Osteocyte (in vitro differentiated cells): ENCODE data around the gene ABCC2. TPM values are rescaled to one million over a fixed set of nuclear protein-coding genes. Genes with fewer than 3 reads are reported as not detected.

Source experiments
- DNase-seq: peaks from one replicate; pipeline ENCODE4 v3.0.0; 2021; ENCODE audit warnings: mixed read lengths; ENCODE audit not compliant: unreplicated experiment; ENCODE audit errors: extremely low spot score
- H3K27ac Mint-ChIP-seq: one replicate; pipeline ENCODE4 v1.8.0; 2021; ENCODE audit warnings: mild to moderate bottlenecking, mixed read lengths; ENCODE audit not compliant: unreplicated experiment
- H3K27me3 Mint-ChIP-seq: one replicate; pipeline ENCODE4 v1.8.0; 2021; ENCODE audit warnings: mixed read lengths; ENCODE audit not compliant: unreplicated experiment
- H3K36me3 Mint-ChIP-seq: one replicate; pipeline ENCODE4 v1.8.0; 2021; ENCODE audit warnings: mixed read lengths; ENCODE audit not compliant: unreplicated experiment
- H3K4me1 Mint-ChIP-seq: one replicate; pipeline ENCODE4 v1.8.0; 2021; ENCODE audit warnings: mixed read lengths; ENCODE audit not compliant: unreplicated experiment
- H3K4me3 Mint-ChIP-seq: one replicate; pipeline ENCODE4 v1.8.0; 2021; ENCODE audit warnings: mild to moderate bottlenecking, moderate library complexity, mixed read lengths; ENCODE audit not compliant: unreplicated experiment
- H3K9me3 Mint-ChIP-seq: one replicate; pipeline ENCODE4 v1.8.0; 2021; ENCODE audit warnings: mixed read lengths; ENCODE audit not compliant: unreplicated experiment
- total RNA-seq: library from RNA; stranded (reverse); gene quantifications from 2 replicates; pipeline ENCODE4 v1.2.1, GENCODE V29; 2021
- TF ChIP-seq, protein P1 (sequence below): fragments of 200-600 bp; sonication (generic); IDR thresholded peaks from 2 replicates; pipeline ENCODE4 v1.5.0; 2021; ENCODE audit warnings: antibody characterized with exemption, mild to moderate bottlenecking, moderate library complexity

The ABCC2 gene
- total RNA-seq, 1 donor from 2014 or later: 0.24 TPM

DNA sequence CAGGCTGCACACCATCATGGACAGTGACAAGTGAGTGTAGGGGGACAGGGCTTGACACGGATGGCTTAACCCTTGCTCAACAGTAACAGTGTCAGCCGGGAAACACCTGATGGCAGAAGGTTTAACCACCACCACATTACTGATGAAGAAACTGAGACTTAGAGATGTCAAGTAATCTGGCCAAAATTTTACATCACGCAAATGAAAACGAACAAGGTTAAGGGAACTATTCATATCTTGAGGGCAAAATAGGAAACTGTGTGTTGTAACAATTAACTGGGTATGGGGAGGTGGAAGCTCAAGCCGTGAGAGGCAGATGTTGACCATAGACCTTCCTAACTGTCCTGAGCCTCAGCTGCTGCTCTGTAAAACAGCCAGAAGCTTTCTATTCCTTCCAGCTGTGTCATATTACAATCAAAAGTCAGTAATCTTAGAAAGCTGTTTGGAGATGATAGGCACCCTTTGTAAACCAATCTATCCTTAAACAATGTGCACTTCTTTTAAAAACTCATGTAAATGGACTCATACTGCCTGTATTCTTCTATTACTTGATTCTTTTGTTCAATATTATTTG lies 68.4 kb downstream of the ABCC2 start:
- Mint-ChIP-seq H3K4me1 (peaks cover 10% of the 10 kb centered on the region), H3K27me3 (no peaks in the 10 kb centered on the region), H3K4me3 (no peak overlapping the region), H3K9me3 (no peaks in the 10 kb centered on the region), H3K36me3 (no peaks in the 10 kb centered on the region), H3K27ac (no peak overlapping the region)
- TF ChIP-seq, protein P1, sequence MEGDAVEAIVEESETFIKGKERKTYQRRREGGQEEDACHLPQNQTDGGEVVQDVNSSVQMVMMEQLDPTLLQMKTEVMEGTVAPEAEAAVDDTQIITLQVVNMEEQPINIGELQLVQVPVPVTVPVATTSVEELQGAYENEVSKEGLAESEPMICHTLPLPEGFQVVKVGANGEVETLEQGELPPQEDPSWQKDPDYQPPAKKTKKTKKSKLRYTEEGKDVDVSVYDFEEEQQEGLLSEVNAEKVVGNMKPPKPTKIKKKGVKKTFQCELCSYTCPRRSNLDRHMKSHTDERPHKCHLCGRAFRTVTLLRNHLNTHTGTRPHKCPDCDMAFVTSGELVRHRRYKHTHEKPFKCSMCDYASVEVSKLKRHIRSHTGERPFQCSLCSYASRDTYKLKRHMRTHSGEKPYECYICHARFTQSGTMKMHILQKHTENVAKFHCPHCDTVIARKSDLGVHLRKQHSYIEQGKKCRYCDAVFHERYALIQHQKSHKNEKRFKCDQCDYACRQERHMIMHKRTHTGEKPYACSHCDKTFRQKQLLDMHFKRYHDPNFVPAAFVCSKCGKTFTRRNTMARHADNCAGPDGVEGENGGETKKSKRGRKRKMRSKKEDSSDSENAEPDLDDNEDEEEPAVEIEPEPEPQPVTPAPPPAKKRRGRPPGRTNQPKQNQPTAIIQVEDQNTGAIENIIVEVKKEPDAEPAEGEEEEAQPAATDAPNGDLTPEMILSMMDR: no peak
- no peak for DNase-seq

DNA sequence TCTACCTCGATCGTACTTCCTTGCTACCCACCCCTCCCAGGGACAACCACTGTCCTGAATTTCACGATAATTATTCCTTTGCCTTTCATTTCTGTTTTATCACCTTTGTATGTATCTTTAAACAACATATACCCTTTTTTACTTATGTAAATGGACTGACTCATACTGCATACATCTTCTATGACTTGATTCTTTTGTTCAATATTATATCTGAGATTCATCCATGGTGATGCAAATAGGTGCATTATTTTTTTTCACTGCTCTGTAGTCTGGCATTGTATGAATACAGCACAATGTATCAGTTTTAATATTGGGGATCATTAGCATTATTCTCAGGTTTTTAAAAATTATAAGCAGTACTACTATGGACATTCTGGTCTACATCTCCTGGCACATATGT lies 69.4 kb downstream of the ABCC2 start:
- DNase-seq: no peak
- peaks cover 4% of the 10 kb centered on the region for H3K4me1 Mint-ChIP-seq
- H3K36me3 Mint-ChIP-seq: no peaks in the 10 kb centered on the region
- no peak overlapping the region for H3K4me3 Mint-ChIP-seq
- no peaks in the 10 kb centered on the region for H3K9me3 Mint-ChIP-seq
- no peak overlapping the region for H3K27ac Mint-ChIP-seq
- TF ChIP-seq, protein P1: no peak
- H3K27me3 Mint-ChIP-seq: no peaks in the 10 kb centered on the region

DNA sequence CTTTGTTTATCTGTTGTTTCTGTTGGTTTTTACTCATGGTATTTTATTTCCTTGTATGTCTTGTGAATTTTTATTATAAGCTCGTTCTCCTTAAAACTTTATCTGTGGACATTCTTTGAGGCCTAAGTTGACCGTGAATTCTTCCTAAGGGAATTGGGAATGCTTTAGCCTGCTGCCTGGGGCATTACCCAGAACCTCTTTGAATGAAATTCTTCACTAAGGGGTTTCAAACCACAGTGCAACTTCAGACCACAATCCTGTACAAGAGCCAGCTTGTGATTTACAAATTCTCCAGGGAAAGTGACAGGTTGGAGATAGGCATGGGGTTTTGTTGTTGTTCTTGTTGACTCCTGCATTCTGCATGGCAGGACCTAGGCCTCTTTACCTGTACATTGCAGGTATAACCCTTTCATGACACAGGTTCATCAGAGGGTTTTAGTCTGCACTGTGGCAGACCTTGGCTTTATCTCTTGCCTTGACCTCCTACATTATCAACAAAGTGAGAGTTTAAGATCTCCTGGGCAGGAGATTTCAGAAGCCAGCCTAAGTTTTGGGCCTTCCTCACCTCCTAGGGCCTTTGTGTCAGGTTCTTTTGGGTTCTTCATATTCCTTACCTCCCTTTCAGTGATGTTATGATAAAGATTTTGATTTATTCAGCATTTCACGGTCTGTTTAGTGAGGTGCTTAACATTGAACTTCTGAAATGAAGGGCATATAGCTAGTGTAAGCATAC lies 70.2 kb downstream of the ABCC2 start:
- Mint-ChIP-seq H3K4me3 (no peak overlapping the region), H3K9me3 (no peaks in the 10 kb centered on the region), H3K4me1 (peaks cover 4% of the 10 kb centered on the region), H3K27me3 (peaks cover under 1% of the 10 kb centered on the region), H3K27ac (no peak overlapping the region), H3K36me3 (no peaks in the 10 kb centered on the region)
- DNase-seq: no peak
- TF ChIP-seq, protein P1: no peak

DNA sequence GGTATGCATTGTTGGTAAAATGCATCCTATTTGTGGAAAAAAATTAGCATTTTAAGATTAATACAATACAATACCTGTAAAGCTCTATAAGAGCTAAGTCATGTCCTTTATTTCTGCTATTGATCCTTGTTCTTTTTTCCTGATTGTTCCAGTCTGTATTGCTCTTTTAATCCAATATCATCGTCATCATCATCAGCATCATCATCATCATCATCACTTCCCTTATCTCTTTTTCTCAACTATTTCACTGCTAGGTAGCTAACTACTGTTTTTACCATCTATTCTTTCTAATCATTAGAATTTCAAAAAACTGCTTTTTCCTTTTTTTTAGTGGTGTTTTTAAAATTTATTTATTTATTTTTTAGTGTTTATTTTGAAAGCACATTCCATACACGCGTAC lies 71.2 kb downstream of the ABCC2 start:
- Mint-ChIP-seq H3K4me3 (no peak overlapping the region), H3K4me1 (peaks cover 4% of the 10 kb centered on the region), H3K27ac (no peak overlapping the region), H3K27me3 (peaks cover 3% of the 10 kb centered on the region), H3K9me3 (no peaks in the 10 kb centered on the region), H3K36me3 (no peaks in the 10 kb centered on the region)
- TF ChIP-seq, protein P1: no peak
- no peak for DNase-seq

DNA sequence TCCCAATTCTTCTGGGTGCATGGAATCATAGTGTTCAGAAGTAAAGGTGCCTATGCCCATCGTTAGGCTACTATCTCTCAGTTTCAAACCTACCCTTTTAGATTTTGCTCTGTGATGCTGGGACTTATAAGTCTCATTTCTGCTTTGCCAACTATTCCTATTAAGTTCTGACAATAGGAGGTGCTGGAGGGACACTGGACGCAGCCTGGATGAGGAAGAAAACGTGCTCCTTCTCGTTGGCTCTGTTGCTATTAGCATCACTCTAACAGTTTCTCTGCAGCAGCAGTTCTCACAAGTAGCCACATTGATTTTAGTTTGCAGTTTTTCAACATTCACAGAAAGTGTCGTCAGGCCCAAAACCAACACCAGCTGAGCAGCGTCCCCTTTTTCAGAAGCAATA lies 72.4 kb downstream of the ABCC2 start:
- TF ChIP-seq, protein P1: peak; percentile 65
- peaks cover 4% of the 10 kb centered on the region for H3K4me1 Mint-ChIP-seq
- H3K36me3 Mint-ChIP-seq: no peaks in the 10 kb centered on the region
- DNase-seq: no peak
- peaks cover 3% of the 10 kb centered on the region for H3K27me3 Mint-ChIP-seq
- H3K27ac Mint-ChIP-seq: no peak overlapping the region
- H3K9me3 Mint-ChIP-seq: no peaks in the 10 kb centered on the region
- H3K4me3 Mint-ChIP-seq: no peak overlapping the region
